ENCODE results near the gene MYORG.

Gene MYORG

DNA sequence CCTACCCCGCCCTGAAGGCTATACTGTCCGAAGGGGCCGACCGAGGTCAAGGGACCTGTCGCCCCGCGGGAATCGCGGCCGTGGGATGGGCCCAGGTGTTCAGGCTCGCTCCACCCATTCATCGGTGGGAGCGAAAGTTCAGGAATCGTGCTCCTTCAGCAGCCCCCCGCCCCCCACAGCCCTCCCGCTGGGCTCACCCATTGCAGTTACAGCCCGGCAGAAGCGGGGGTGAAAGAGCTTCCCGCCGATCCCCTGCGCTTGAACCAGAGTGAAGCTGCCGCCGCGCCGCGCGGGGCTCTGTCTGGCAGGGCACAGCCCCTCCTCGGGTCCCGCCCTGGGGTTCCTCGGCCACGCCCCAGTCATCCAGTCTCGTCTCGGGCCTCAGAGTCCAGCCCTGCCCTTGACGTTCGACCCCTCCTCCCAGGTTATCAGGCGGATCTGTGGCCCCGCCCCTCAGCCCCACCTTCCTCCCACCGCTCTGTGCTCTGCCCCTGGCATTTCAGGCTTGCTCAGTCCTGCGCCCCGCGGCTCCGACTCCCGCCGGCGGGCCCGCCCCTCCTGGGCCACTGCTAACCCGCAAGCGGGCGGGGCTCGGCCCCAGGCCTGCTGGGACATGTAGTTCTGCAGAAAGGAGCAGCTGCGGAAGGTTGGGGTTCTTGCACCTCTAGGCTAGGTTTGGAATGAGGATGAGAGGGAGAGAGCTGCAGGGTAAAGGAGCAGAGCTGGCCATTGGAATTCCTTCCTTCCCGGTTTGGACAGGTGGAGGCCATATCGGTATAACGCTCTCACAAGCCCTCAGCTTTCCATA, at the start of gene MYORG:
TSS of gene MYORG (minus strand) at position 303 of the 808 bp plus-strand sequence. CDS start 3,955 bp downstream, outside the sequence.
- DNase-seq: peak; percentile 89

DNA sequence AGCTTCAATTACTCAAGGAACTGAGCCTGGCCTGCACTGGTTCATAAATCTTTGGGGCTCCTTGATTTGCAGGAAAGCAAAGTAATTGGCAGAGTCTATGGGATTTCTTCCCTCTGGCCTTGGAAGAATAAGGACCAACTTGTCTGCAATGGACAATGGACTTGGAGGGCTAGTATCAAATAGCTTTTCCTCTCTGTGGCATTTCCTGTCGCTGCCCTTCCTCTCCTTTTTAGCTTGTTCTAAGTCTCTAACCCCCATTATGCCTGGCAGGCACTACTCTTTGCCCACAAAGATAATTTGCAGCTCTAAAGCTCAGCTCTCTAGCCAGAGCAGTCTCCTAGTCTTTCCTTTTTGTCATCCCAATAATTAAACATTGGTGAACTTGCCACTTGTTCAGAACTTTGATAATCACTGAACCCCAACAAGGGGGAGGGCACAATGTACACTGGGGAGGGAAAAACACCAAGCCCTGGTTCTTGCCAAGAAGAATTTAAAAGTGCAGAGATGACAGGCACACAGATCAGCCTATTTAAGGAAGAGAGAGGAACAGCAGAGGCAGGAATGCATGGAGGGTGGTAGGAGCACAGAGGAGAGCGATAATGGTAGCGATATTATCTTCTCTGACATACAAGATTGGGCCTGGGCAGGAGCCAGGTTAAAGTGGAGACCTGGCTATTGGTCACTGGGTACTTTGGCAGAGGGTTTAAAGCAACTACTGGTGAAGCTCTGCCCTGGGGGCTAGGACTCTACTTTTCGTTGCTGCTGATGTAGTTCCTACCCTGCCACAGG, 43.2 kb upstream of the MYORG start:
- DNase-seq: no peak

DNA sequence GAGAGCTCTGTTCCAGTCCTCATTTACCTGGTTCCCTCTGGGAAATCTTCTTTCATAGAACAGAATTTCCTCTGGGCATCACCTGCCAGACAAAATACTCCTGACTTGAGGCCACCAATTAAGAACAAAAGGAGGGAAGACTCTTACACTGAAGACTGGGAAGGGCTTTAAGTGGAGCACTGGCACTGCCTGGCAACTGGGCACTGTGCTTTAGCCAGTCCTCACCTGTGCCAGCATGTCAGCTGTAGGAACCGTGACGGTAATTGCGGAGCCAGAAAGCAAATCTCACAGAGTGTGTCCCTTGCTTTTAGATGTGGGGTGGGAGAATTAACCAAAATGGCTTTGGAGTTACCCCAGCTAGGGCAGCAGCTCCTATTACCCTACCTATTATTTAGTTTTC, 41.0 kb upstream of the MYORG start:
- DNase-seq: no peak

DNA sequence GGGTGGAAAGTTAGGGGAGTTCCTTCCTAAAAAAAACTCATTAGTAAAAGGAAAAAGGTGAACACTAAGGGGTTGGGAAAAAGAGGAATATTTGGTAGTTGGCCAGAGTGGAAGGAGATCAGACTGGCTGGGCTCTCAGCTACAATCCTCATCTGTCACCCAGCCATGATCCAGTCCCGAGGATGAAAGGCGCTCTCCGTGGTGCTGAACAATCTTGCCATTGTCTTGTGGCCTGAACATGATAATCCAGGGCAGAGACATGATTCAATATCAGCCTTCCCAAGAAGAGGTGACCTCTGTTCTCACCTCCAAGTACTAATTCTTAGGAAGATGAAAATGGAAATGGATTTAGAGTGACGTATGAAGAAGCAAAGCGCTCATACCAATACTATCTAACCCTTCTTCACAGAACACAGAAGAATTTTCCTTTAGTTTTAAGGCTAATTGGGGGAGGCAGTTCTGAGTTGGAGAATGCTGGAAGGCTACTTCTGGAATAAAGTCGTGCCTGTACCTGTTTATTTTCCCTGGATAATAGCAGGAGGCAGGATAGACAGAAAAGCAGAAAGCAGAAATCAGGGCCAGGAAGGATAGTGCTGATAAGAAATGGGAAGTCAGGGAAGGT, 36.6 kb upstream of the MYORG start:
- DNase-seq: peak; percentile 46

DNA sequence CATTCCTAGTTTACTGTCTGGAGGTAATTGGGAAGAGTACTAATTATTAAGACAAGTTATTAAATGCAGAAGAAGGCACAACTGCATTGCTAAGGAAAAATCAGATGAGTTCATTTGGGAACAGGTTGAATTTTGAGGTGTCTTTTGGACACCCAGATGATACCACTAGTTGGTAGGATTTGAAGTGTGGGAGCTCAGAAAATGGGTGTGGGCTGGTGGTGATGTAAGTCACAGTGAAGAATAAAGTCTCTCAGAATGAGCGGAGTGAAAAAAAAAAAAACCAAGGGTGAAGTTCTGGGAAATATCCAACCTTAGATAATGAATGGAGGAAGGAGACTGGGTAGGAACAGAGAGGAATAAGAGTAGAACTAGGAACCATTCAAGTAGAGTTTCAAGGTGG, 35.6 kb upstream of the MYORG start:
- DNase-seq: no peak

DNA sequence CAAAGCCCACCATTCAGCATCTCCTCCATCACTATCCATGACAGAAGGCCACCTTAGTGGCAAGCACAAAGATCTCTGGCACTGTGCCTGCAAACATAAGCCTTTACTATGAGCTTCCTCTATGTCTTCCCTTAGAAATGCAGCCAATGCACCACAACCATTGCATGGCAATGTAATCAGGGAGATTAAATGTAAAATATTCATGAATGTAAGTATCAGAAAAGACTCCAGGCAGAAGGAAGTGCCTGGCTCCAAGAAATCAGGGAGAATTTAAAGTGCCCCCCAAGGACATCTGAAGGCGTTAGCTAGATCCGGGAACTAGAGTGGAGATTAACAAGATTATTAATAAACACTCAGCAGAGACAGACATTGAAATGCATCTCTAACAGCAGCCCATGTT, 32.5 kb upstream of the MYORG start:
- DNase-seq: no peak

DNA sequence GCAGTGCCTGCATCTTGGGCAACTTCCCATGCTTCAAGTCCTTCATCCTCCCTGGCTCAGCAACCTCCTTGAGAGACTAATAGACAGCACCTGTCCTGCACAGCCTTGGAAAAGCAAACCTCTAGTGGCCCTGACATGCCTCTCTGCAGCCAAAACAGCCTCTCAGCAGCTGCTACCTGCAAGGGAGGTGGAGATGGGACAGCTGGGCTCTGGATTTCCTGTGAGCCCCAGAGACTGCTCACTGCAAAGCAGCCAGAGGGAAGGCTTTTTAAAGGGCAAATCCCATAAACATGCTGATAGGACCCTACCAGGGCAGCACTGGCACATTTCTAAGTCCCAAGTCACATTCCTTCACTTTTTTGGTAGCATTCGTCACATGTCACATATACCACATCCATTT, 31.5 kb upstream of the MYORG start:
- no peak for DNase-seq

DNA sequence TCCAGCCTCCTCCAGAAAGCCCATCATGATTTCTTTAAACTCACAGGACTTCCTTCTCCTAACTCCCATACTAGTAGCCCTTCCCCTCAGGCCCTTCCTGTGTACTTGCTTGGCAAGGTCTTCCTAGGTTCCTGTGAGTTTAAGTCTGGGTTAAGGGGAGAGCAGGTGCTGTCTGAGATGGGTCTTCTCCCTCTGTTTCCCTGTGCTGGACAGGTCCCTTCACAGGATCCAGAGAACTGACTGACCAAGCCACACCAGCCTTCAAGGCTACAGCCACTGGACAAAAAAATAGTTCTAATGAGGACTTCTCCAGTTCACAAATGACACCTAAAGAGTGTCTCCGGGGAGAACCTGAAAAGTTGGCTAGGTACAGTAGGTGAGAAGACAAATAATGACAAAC, 29.5 kb upstream of the MYORG start:
- no peak for DNase-seq

DNA sequence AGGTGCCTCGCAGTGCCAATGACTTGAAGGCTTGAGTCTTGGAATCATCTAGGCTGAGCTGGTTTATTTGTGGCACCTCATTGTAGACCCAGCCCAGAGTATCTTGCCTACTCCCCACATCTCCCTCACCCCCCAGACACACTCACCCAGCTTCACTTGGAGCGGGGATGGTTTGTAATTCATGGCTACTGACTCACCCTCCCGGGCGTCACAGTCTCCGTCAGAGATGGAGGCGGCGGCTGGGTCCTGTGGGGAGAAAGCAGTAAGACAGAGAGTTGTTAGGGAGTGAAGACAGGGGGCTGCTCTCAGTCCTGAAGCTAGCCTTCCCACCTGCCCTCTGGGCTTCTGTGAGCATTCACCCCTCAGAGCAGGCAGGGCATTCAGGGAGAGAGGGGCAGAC, 29.0 kb upstream of the MYORG start:
- no peak for DNase-seq

DNA sequence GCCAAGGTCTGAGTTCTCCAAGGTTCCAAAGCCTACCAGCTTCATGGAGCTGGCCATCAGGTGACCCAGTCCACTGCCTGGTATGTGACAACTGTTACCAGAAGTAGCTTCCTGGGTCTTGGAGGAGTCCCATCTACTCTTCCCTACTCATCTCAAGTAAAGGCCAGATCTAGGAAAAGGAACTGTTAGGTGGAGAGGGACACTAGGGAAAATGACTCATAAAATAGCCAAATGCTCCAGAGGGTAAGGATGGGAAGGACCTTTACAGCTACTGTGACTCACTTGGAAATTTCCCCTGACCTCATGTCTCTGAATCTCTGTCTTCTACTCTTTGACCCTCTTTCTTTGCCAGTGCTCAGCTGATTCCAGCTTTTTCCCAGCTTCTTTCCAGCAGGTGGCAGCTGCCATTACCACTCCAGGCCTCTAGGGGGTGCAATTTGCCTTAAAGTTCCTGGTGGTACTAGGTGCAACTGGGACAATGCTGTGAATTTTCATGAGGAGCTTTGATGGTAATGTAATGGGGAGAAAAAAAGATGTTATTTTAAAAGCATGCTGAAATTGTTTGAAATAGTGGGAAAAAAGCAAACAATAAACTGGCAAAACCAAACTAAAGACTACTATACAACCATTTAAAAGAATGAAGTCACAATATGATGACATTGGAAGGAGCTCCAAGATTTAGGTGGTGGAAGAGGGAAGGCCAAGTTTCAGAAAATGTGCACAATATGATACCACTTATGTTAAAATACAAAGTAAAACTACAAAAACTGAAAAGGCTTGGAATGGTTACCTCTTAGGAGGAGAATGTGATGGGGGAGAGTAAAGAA, 27.1 kb upstream of the MYORG start:
- peak; percentile 76 for DNase-seq

DNA sequence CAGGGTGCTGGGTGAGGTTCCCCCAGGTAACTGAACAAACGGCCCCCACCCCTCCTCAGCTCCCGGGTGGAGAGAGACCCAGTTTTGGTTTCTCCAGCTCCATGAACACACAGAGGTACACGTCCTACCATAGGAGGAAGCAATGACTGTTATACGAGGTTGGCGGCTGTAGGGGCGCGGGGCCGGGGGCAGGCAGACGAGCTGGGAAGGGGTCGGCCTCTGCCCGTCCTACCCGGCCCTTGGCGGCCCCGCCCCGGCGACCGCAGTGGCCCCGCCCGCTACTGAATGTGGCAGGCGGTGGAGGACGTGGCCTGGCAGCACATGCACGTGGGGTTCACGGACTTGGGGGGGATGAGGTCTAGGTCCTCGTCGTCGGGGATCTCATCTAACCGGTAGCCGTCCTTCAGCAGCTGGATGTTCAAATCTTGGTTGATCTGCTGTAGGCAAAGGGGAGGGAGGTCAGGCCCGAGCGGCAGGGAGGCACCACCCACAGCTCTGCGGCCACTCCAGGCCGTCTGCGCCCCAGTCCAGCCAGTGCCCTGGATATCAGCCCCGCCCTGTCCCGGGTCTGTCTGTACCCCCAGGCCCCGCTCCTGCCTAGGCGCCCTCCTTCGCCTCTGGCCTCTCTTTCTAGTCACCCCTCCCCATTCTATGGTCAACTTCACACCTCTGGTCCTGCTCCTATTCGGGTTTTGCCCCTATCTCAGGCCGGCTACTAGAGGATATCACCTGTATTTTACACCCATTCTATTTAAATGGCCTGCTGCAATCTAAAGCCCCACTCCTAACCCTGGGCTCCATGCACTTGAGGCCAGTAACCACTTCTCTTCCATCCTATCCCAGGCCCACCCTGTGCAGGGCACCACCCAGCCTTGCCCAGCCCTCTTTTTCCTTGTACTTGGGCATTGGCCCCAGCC, 24.2 kb upstream of the MYORG start:
- no peak for DNase-seq

DNA sequence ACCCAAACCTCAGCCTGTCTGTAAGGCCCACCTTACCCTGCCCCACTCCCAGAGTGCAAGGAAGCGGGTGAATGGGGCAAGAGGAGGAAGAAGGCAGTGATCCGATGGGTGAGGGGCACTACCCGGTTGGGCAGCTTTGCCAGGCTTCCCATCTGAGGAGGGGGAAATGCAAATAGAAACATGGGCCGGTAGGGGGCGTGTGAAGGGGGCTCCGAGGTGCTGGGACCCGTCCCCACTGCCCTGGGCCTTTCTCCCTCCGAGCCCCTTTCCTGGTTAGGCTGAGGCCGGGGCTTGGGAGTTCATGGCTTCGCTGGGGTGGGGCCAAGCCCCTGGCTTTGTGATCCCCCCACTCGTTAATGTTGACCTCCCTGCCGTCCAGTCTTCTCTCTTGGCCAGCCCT, 23.6 kb upstream of the MYORG start:
- no peak for DNase-seq

DNA sequence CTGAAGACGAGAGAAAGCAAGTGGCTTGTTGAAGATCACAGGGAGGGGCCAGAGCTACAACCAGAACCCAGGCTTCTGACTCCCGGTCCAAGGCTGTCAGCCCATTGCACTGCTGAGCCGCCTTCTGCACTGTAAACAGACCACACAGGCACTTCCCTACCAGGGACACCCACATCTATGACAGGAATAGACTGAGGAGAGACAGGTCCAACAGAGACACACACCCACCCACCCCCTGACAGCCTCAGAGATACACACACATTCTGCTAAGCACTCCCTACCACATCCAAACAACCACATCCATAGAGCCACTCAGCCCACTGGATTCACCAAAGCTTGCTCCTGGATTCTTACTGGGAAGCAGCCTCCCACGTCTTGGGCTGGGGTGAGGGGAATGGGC, 23.0 kb upstream of the MYORG start:
- DNase-seq: no peak

DNA sequence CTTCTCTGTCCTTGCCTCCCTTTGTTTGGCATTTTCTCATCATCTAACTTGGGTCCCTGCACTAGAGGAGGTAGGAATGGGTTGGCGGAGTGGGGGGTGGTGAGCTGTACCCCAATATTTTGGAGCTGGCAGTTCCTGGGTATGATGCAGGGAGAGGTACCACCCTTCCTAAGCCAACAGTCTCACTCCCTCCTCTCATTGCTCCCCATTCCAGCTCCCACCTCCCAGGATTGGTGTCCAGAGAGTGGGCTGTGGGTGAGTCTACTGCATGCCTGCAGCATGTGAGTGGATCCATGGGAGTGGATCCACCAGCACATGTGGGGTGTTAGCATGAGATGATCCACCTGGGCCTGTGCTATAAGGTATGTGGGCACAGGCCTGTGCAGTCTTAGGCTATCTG, 22.2 kb upstream of the MYORG start:
- no peak for DNase-seq

DNA sequence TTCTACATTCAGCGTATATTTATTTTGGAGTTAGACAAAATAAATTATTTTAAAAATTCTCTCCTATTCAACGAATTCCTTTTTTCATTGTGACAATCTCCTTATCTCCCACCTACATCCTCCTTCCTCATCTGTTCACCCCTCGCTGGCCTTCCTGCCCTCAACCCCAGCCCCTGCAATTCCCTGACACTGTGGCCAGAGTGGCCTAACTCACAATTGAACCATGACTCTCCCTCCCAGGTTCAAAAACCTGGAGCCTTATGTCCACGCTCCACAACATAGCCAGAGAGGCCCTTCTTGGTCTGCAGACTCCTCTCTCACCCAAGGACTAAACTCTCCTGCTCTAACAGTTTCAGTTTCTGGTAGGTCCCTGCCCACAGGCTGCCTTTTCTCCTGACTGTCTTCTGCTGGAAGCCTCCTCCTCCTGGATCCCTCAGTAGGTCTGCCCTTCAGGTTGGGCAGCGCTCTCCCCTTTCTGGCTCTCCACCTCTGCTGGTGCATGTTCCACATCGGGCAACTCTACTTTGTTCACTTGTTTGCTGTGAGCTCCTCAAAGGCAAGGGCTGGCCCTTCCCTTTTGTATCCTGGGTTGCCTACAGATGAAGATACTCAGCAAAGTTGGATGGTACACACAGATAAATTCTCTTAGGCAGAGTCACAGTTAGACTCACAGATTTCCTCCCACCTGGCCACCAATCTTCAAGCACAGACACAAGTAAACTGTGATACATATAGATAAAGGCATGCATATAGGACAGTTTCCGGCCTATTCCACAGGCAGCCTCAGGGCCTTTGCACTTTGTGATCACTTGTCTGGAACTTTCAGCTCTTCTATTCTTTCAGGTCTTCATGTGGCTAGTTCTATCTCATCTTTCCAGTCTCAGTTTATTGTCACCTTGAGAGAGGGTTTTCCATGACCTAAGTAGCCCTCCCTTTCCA, 19.8 kb upstream of the MYORG start:
- DNase-seq: no peak

DNA sequence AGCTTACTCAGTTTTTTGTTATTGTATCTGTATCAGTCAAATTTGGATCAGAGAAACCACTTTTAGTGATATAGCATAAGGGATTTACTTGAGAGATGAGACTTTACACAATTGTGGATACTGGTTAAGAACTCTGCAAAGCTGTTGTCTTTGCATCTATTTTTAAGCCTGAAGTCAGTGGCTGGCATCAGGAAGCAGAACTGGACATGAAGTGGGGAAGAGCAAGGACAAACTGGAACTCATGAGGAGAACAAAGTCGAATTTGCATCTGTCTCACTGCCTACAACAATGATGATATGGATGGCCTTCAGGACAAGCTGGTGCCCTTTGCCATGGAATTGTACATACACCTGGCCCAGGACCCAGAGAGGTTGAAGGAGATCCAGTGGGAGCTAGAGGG, 15.8 kb upstream of the MYORG start:
- DNase-seq: no peak

DNA sequence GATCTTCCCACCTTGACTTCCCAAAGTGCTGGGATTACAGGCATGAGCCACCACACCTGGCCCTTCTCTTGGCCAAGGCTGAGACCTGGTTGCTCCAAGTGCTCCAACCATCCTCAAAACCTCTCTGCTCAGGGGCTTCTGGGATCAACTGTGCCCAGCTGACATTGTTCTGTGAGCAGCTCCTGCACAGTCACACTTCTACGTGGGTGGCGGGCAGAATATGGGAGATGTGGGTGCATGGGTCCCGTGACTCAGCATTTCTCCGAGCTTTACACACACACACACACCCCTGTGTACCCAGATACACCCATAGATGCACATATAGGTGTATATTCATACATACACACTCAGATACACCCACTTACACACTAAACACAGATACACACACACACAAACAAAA, 10.5 kb upstream of the MYORG start:
- no peak for DNase-seq

DNA sequence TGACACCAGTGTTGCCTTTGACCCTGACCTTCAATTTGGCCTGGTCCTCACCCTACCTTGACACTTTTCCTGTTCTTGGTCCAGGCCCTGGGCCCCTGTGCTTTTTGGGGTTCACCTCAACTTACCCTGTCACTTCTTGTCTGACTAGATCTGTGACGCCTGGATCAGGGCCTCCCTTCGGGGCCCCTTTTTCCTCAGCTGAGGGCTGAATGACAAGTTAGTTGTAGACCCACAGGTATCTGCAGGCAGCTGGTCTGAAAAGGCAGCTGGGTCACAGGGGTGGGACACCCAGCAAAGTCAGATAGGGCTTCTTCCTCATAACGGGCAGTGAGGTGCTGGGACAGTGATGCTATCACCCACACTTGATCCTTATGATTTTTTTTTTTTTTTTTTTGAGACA, 10.0 kb upstream of the MYORG start:
- no peak for DNase-seq

DNA sequence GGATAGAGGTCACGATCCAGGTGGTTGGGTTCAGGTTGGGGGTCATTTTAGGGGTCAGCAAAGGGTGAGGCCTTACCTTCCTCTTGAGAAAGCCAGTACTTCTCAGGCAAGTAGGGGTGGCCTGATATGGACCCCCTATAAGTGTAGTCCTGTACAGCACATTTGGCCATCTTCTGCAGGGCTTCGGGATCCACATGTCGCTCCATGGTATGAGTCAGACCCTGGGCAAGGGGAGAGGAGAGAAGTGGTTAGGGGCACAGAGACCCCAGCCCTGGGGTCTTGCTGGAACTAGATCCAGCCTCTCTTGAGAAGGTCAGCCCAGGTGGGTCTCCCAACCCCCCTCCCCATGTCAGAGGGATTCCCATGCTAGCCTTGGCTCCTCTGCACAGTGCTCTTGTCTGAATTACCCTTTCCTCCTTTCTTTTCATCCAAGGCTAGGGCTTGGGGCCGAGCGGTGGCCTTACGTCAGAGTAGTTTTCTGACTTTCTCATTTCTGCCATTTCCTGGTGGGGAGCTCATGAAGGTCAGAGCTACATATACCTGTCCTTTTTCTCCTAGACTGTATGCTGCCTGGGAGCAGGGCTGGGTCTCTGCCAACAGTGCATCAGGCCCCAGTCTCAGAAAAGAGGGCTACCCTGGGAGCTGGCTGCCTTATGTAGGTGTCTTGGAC, 9.0 kb upstream of the MYORG start:
- DNase-seq: no peak

Measured in retina (tissue), 1 donor.